Duodenal mucosa (tissue), 2 donors: ENCODE results near the gene UBE2C.
A peak's percentile ranks its signal among the peaks of the same experiment; 100 is the strongest.
"Not testable (repeated sequence)": the region's sequence is repeated elsewhere in the genome, so short reads cannot be mapped to it uniquely, and the experiment has no call there.

Experiments used
- H3K27ac ChIP-seq: one replicate; pipeline ENCODE4 v1.7.0; 2013; ENCODE audit warnings: low read depth, low read length
- H3K27me3 ChIP-seq, 2 donors: one replicate each; pipeline ENCODE4 v1.7.0; 2013; ENCODE audit warnings: low read length in 2 of 2, control low read depth in 1 of 2; ENCODE audit not compliant: insufficient read depth in 2 of 2, control insufficient read depth in 1 of 2
- H3K36me3 ChIP-seq, 2 donors: one replicate each; pipeline ENCODE4 v1.7.0; 2013; ENCODE audit warnings: low read length in 2 of 2, control low read depth in 1 of 2; ENCODE audit not compliant: insufficient read depth in 2 of 2, control insufficient read depth in 1 of 2
- H3K4me1 ChIP-seq, 2 donors: one replicate each; pipeline ENCODE4 v1.7.0; 2013; ENCODE audit warnings: low read length in 2 of 2, control low read depth in 1 of 2; ENCODE audit not compliant: insufficient read depth in 2 of 2, control insufficient read depth in 1 of 2
- H3K4me3 ChIP-seq, 2 donors: one replicate each; pipeline ENCODE4 v1.7.0; 2013; ENCODE audit warnings: low read length in 2 of 2, low read depth in 1 of 2
- H3K9ac ChIP-seq, 2 donors: one replicate each; pipeline ENCODE4 v1.7.0; 2013; ENCODE audit warnings: low read length in 2 of 2, low read depth in 1 of 2
- H3K9me3 ChIP-seq, 2 donors: one replicate each; pipeline ENCODE4 v1.7.0; 2013; ENCODE audit warnings: low read length in 2 of 2, control low read depth in 1 of 2; ENCODE audit not compliant: control insufficient read depth in 1 of 2

The UBE2C gene

GRCh38 chr20:45812157-45813005 is at the start of gene UBE2C:
Gene UBE2C (plus strand): TSS chr20:45812644. CDS start chr20:45812696, 52 bp downstream.
- no peaks in the 10 kb centered on the region for H3K9me3 ChIP-seq
- peaks cover 26 to 40% of the 10 kb centered on the region in 2 donors for H3K36me3 ChIP-seq
- H3K4me3 ChIP-seq, result peak within 1 kb of the TSS; percentile 76 to 80
- H3K9ac ChIP-seq, result peak within 1 kb of the TSS; percentile 61 to 67
- no peaks in the 10 kb centered on the region for H3K27me3 ChIP-seq
- H3K4me1 ChIP-seq, result peaks cover 8 to 17% of the 10 kb centered on the region in 2 donors
- peak within 1 kb of the TSS; percentile 35 for H3K27ac ChIP-seq

GRCh38 chr20:45764618-45765282 is 47.7 kb upstream of the UBE2C start:
- H3K9ac ChIP-seq, H3K4me1 ChIP-seq, H3K27me3 ChIP-seq, H3K9me3 ChIP-seq, H3K27ac ChIP-seq, H3K4me3 ChIP-seq, H3K36me3 ChIP-seq: not testable (repeated sequence)

GRCh38 chr20:45765307-45765875 is 47.1 kb upstream of the UBE2C start:
- no peaks in the 10 kb centered on the region for H3K9me3 ChIP-seq
- H3K4me1 ChIP-seq, result peaks cover 0 to under 1% of the 10 kb centered on the region in 2 donors
- no peaks in the 10 kb centered on the region for H3K27me3 ChIP-seq
- no peak overlapping the region for H3K27ac ChIP-seq
- H3K4me3 ChIP-seq, result no peak overlapping the region
- H3K9ac ChIP-seq, result no peak overlapping the region
- no peaks in the 10 kb centered on the region for H3K36me3 ChIP-seq

- no peaks in the 10 kb centered on the region for H3K27me3 ChIP-seq
- H3K27ac ChIP-seq, result no peak overlapping the region
- H3K9me3 ChIP-seq, result no peaks in the 10 kb centered on the region
- no peaks in the 10 kb centered on the region for H3K36me3 ChIP-seq
- H3K4me3 ChIP-seq, result no peak overlapping the region
- H3K4me1 ChIP-seq, result peaks cover 4 to 6% of the 10 kb centered on the region in 2 donors
- H3K9ac ChIP-seq, result no peak overlapping the region
Observed at GRCh38 chr20:45765980-45766379, 46.5 kb upstream of the UBE2C start.

- Histone ChIP-seq H3K27me3 (no peaks in the 10 kb centered on the region), H3K9me3 (no peaks in the 10 kb centered on the region), H3K4me3 (no peak overlapping the region), H3K4me1 (peaks cover 12 to 13% of the 10 kb centered on the region in 2 donors), H3K36me3 (no peaks in the 10 kb centered on the region), H3K27ac (no peak overlapping the region), H3K9ac (no peak overlapping the region)
Observed at GRCh38 chr20:45768479-45768878, 44.0 kb upstream of the UBE2C start.

GRCh38 chr20:45771182-45771759 is 41.2 kb upstream of the UBE2C start:
- Histone ChIP-seq H3K9ac (peak overlapping the region in 1 of 2 donors; percentile 10), H3K36me3 (no peaks in the 10 kb centered on the region), H3K4me3 (peak overlapping the region in 1 of 2 donors; percentile 14), H3K4me1 (peaks cover 12 to 13% of the 10 kb centered on the region in 2 donors), H3K27me3 (no peaks in the 10 kb centered on the region), H3K27ac (no peak overlapping the region), H3K9me3 (no peaks in the 10 kb centered on the region)

- Histone ChIP-seq H3K27me3 (no peaks in the 10 kb centered on the region), H3K36me3 (no peaks in the 10 kb centered on the region), H3K9me3 (no peaks in the 10 kb centered on the region), H3K27ac (no peak overlapping the region), H3K9ac (no peak overlapping the region), H3K4me3 (no peak overlapping the region), H3K4me1 (peaks cover 12 to 13% of the 10 kb centered on the region in 2 donors)
Observed at GRCh38 chr20:45772693-45773092, 39.8 kb upstream of the UBE2C start.

- peaks cover 13 to 22% of the 10 kb centered on the region in 2 donors for H3K4me1 ChIP-seq
- no peak overlapping the region for H3K27ac ChIP-seq
- no peak overlapping the region for H3K9ac ChIP-seq
- no peaks in the 10 kb centered on the region for H3K36me3 ChIP-seq
- no peak overlapping the region for H3K4me3 ChIP-seq
- no peaks in the 10 kb centered on the region for H3K27me3 ChIP-seq
- H3K9me3 ChIP-seq, result no peaks in the 10 kb centered on the region
Observed at GRCh38 chr20:45774945-45775344, 37.5 kb upstream of the UBE2C start.

- Histone ChIP-seq H3K9me3 (no peaks in the 10 kb centered on the region), H3K4me3 (no peak overlapping the region), H3K27ac (no peak overlapping the region), H3K36me3 (no peaks in the 10 kb centered on the region), H3K4me1 (peaks cover 12 to 22% of the 10 kb centered on the region in 2 donors), H3K27me3 (no peaks in the 10 kb centered on the region), H3K9ac (no peak overlapping the region)
Observed at GRCh38 chr20:45775411-45775810, 37.0 kb upstream of the UBE2C start.

GRCh38 chr20:45776931-45777330 is 35.5 kb upstream of the UBE2C start:
- H3K36me3 ChIP-seq, result no peaks in the 10 kb centered on the region
- H3K4me3 ChIP-seq, result no peak overlapping the region
- no peak overlapping the region for H3K9ac ChIP-seq
- no peaks in the 10 kb centered on the region for H3K9me3 ChIP-seq
- H3K27me3 ChIP-seq, result no peaks in the 10 kb centered on the region
- H3K27ac ChIP-seq, result no peak overlapping the region
- peaks cover 0 to 15% of the 10 kb centered on the region in 2 donors for H3K4me1 ChIP-seq
